GM21786 (cell line): ENCODE measurements around the gene LHX8.
"Not testable (repeated sequence)": the region's sequence is repeated elsewhere in the genome, so short reads cannot be mapped to it uniquely, and the experiment has no call there.

ENCODE experiments used
- ATAC-seq: cut with Tn5 transposase; IDR thresholded peaks from one replicate; pipeline ENCODE4 v1.9.1; 2021; ENCODE audit not compliant: unreplicated experiment

The LHX8 gene

DNA sequence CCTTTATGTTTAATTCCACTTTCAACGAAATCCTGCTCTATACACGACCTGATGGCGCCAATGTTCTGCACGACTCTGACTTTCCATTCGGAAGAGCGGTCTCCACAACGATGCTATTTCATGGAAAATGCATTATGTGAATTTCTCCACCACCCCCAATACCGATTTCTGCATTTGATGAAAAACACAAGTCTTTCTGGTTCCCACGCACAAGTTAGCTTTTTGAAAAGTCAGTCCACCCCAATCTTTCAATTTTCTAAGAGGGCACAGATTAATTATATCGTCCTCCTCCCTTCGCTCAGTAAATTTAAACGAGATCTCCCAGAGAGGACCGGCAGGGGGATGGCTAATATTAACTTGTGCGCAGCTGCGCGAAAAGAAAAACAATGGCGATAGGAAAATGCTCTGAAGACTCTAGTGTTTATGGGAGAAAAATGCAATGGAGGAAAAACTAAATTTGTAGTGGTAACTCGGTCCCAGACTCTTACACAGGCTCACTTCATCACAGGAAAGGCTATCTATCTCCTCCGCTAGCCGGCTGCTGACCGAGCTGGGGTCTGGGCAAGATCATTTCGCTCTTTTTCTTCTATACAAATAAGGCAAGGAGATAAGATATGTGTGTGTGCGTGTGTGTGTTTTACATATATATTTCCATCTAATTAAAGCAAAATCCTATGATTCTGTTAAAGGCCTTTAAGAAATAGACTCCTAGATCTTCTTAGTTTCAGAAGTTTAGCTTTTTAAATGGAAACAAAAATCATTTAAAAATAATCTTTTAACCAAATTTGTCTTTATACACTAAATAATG is 1.2 kb upstream of the LHX8 start:
- ATAC-seq: no peak

DNA sequence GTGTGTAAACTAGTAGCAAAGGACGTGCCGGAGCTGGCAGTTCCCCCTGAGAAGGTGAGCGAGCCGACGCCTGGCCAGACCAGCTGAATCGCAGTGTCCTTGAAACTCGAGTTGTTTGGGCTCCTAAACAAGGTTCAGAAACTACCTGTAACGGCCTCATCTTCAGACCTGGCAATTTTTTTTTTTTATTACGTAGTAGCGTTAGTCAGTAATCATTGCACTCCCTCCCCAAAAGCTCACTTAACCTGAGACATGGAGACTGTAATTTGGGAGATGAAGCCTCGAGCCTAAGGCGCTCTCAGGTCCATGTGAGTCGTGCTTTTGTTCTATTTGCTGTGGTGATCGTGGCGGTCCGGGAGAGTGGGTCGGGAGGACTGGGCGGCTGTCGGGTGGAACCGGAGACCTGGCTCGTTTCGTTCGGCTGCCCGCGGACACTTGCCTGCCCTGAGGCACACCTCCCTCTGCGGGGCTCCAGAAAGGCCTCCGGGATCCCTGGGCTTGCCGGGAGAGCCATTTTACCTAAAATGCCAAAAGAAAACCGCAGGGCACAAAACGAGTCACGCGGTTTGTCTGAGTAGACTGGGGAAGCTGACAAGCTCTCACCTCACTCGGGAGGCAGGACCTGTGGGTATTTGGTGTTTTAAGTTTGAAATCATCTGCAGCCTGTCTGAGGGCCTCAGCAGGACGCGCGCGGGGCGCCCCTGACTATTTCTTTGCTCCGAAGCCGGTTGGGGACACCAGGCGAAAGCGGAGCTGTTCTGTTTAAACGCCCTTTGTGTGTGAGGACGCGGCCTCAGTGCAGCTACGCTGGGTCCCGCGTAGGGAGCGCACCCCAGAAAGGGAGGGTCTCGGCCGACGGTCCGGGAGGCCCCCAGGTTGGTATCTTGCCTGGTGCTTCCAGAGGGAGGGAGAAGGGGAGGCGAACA is 722 bp downstream of the LHX8 start:
- no peak for ATAC-seq

DNA sequence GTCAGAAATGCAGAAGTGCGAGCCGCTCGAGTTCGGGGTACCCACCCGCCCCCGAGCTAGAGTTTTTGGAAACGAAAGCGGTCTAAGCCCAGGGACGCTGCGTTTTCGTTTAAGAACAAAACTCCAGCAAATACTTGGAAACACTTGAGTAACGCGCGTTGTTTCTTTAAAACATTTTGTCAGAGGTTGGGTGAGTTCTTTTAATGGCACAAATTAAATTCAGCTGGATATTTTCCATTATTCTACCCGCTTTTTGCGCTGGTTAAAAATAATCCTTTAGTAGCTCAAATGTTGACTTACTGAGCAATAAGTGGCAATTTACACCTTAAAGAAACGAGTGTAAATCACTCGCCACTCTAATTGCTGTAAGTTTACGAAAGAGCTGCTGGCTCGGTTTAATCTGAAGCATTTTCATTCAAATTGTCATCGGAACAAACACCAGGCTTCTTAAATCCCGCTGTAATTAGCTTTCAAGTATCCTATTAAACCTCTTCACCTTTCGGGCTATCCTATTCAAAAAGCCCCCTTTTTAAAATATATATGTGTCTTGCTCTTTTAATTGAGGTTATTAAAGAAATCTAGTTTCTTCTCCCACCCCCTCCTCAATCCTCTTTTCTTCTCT is 1.5 kb downstream of the LHX8 start:
- no peak for ATAC-seq

DNA sequence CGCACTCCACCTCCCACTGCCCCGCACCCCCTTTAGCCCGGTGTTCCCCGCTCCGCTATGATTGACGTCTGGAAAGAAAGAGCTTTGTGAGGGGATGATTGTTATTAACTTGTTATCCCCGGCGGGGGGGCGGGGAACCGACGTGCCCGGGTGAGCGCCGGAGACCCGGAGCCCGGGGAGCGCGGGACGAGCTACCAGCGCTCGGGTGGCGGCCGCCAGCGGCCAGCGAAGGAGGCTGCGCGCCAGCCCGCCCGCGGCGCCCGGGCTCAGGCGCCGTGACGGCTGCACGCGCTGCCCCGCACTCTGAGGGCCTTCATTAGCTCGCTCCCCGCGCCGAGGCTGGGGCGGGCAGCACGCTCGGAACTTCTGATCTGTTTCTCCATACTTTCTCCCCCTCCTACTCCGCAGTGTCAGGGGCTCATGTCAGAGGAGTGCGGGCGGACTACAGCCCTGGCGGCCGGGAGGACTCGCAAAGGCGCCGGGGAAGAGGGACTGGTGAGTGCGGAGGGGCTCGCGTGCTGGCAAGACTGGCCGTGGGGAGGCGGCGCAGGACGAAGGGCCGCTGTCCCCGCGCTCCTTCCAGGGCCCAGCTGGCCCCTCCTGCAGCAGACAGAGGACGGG is 2.1 kb downstream of the LHX8 start:
- ATAC-seq: no peak

DNA sequence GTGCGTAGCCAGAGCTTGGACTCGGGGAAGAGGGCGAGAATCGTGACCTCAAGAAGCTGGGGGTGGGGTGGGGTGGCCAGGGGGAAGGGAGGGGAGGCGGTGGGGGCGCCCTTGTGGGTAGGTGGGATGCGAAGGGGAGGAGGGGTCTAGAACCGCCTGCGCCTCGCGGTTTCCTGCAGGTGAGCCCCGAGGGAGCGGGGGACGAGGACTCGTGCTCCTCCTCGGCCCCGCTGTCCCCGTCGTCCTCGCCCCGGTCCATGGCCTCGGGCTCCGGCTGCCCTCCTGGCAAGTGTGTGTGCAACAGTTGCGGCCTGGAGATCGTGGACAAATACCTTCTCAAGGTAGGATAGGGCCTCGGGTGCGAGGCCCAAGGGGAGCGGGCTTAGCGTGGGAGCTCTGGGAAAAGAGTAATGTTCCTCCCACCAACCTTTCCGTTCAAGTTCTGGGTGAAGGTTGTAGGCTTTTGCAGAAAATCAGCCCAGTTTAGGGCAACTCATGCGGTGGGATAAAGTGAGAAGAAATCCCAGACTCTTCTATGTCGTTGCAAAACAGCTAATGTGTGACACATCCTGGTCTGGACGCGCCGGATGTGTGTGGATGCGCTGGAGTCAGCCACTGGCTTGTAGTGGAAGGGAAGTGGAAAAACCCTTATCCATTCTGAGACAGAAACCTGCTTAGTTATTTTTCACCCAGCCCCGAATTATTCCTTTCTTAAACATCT is 2.9 kb downstream of the LHX8 start:
- ATAC-seq: no peak

DNA sequence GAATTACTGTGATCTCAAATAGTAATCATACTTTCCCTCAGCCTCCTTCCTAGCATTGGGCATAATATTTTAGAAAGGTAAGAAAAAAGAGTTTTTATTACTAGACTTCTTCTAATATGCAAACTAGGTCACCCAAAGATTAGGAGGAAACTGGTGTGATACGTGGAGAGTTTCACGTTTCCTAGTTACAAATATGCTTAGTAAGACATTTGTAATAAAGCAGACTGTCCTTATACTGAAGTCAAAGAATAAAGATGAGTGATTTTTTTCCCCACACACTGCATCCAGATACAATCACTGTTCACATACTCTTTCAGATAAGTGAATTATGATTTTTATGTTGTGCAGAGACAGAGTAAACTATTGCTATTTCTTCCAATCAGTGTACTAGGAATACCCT is 17.9 kb downstream of the LHX8 start:
- no peak for ATAC-seq

DNA sequence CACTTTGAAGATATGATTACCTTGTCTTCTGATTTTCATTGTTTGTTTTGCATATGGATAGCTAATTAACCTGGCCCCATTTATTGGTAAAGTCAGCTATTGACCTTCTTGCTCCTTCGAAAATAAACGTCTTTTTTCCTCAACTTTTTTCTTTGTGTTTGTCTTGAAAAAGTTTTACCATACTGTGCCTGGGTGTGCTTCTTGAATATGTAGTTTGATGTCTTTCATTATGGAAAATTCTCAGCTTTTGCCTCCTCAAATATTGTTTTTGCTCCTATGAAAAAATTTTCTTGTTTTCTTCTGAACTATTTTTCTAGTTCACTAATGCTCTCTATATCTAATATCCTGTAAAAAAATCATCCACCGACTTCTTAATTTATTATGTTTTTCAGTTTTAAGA is 25.0 kb downstream of the LHX8 start:
- ATAC-seq: no peak

DNA sequence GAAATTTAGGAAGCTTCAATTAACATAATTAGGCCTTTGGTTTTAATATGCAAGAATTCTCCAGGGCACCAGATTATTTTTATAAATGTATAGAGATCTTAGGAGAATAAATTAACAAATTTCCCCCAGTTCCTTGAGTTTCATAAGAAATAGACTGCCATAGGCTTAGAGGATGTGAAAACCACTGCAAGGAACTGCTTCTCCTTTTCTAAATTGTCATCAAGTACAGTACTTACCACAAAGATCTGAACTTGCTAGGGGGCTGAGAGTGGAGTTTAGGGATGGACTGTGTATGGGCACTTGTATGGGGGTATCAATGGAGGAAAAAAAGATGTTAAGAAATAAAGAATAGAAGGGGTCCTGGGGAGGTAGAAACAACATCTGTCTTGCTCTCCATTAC is 31.1 kb downstream of the LHX8 start:
- no peak for ATAC-seq

DNA sequence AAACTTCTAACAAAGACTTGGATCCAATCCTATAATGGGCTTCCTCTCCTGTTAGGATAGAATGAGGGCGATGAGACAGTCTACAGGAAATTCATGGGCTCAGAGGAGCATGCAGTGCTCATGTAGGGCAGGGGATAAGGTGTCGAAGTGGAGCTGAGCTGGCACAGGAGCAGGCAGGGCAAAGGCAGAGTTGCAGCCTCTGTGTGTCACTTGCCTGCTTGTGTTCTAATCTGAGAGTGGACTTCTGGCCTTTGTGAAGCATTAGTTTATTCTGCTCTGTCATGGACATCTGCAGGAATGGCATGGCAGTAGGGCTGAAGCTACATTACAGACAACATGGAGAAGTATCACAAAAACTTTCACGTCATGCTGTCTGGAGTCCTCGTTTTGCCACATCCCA is 32.6 kb downstream of the LHX8 start:
- no peak for ATAC-seq

DNA sequence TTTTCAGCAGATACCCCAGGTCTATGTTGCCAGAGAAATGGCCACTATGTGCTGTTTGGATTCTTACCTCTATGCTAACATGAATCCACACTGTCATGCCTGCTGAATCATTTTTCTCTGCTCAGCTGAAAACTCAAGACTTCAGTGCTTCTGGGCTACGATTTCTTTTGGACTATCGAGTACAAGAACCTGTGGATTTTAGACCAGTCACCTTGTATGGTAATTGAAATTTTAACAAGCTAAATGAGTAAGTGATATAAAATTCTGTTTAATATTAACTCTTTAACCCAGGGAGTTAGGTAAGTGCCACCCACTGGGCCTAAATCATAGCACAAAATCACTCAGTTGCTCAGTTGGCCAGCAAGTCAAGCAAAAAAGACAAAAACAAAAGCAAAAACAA is 35.8 kb downstream of the LHX8 start:
- ATAC-seq: no peak

DNA sequence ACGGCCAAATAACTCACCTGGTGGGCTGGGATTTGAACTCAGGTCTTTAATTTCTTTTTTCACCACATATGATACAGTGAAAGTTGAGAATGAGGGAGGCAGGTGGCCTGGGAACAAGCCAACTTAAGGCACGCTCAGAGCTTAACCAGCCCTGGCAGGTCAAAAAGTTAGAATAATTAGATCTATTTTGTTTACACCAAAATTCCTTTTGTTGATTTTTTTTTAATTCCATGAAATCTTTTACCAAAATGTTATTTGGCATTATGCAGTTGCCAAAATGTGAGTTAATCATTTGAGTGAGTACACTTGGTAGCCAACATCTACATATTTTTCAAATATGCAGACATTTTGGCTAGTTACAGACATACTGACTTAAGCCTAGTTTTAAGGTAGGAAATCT is 36.8 kb downstream of the LHX8 start:
- no peak for ATAC-seq

DNA sequence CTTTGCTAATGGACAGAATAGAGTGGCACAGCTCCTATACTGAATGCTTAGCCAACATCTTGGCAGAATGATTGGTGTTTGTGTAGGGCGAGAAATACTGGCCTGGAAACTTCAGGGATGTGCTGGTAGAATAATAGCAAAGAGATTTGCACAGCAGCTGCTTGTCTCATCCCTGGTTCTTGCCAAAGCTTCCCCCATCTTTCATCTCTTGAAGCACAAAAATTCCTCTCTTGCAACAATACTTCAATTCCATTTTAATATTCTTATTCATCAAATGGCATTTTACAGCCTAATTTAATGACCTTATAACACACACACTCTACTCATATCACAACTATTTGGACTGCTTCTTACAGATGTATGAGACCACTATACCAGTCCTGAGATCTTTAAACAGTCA is 37.7 kb downstream of the LHX8 start:
- ATAC-seq: no peak

DNA sequence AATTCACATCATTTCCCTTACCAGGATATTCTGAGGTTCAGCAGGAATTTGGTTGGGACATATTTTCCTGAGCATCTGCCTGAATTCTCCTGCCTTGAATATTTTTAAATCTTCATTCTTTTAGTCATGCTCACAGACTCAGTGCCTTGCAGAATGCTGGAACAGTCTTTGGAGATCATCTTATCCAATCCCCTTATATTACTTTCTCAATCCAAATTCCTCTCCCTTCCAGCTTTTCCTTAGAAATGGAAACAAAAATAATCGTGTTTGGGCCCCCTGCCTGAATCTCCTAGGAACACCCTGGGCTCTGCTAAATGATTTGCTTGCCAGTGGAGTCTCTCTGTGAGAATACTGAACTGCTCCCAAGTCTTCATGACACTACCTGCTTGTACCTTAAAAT is 38.4 kb downstream of the LHX8 start:
- no peak for ATAC-seq

DNA sequence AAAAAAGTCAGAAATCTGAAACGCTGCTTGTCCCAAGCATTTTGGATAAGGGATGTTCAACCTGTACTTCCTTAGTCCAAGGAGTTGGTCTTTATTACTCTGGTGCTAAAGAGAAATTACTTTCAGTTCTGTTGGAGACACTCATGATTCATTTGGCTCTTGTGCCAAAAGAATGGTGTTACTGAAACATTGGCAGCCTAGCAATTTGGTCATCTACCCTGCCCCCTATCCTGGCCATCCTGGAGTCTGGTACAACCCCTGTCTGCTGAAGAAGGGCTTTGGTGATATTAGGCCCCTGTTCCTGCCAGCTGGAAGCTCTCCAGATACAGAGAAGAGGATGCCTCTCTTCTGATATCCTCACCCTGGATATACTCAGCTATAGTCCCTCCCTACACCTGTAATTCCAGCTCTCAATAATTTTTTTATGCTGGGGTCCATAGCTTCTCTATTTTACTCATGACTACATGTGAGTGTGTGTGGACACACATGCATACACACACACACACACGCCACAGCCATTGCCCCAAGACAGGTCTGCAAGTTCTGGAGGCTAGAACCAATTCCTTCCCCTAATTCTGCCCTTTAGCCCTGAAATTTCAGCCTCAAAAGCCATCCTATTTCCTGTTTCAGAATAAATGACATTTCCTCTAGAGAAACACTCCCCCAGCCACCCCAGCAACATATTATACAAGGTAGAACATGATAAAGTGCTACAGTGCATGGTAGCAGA is 40.0 kb downstream of the LHX8 start:
- ATAC-seq: no peak

DNA sequence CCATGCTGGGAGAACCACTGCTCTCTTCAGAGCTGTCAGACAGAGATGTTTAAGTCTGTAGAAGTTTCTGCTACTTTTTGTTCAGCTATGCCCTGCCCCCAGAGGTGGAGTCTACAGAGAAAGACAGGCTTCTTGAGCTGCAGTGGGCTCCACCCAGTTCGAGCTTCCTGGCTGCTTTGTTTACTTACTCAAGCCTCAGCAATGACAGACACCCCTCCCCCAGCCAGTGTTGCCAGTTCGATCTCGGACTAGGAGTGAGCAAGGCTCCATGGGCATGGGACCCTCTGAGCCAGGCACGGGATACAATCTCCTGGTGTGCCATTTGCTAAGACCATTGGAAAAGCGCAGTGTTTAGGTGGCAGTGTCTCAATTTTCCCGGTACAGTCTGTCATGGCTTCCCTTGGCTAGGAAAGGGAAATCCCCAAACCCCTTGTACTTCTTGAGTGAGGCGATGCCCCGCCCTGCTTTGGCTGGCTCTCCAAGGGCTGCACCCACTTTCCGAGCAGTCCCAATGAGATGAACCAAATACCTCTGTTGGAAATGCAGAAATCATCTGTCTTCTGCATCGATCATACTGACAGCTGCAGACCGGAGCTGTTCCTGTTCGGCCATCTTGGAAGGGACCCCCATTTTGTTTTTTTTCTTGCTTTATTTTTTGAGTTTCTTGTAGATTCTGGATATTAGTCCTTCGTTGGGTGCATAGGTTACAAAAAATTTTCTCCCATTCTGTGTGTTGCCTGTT is 47.2 kb downstream of the LHX8 start:
- not testable (repeated sequence) for ATAC-seq

DNA sequence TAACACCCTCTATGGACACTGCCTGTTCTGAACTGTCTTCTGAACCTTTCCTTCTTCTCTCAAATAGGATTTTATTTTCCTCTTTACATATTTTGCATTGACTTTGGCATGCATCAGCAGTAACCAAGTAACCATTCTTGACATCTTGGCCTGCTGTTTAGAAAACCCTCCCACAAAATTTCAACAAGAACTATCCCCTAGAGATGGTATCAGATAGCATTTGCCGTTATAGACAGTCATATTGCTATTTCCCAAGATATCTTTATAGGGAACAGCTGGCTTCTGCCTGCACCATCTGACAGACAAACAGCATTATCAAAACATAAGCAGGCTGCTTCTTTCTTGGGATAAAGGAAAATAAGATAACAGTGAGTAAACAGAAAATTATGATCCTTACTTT is 54.7 kb downstream of the LHX8 start:
- ATAC-seq: no peak

DNA sequence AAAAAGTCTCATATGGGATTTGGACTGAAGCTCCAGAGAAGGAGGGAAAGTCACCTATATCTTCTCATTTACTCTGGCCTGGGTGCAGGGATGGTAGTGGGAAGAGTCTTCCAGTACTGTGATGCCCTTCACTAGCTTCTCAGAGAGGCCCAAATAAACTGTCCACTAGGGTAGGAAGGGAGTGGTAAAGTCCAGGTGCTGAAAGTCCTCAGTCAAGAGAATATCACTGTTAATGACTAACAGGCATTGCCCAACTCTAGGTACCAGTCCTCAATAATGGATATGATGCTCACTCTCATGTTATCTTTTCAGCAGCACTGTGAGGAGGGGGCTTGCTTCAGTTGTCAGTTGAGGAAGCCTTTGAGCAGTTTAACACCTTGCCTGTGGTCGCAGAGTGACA is 64.0 kb downstream of the LHX8 start:
- no peak for ATAC-seq

DNA sequence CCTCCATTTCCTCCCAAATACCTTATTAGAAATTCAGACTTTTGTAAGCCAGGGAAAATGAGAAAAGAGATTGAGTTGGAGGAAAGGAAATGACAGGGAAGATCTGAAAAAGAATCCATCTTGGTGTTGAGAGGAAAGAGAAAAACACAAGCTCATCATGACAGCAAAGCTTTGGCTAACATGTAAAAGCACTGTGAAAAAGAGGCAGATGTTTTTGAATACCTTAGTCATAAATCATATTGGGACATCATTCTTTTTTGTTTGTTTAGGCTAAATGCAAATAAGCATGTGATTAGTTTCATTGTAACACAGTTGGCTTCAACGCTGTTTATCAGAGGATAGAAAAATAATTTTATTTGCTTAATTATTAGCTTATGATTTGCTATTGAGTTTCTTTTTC is 64.6 kb downstream of the LHX8 start:
- no peak for ATAC-seq

DNA sequence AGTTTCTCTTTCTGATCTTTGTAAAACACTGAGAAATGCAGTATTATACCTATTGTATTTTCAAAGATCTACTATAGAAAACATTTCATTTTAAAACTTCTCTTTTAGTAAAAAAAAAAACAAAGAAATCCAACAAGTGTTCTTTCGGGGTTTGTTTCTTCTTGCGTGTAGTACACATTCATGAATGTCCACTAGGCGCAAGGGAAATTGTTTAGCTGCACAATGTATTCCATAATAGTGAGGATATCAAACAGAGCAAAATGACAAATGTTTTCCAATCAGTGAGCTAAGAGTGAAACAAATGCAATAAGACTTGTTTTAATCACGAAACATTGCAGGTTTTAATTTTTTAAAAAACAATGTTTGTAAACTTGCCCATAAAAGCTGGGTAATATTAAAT is 68.6 kb downstream of the LHX8 start:
- no peak for ATAC-seq
